K562 (cell line): Measurements from ENCODE around the gene GREB1. TPM values are rescaled to one million over a fixed set of nuclear protein-coding genes. Genes with fewer than 3 reads are reported as not detected.

ENCODE experiments used
- ATAC-seq: fragments of 200-7000 bp; cut with Tn5 transposase; 3 replicates; pipeline ENCODE4 v1.9.1; 2020; ENCODE audit warnings: moderate library complexity
- BruUV-seq: library from RNA; stranded (reverse); fragments of 400-500 nt; replicated peaks from 2 replicates; lab custom pipeline; 2021; lab: Mats Ljungman, UMichigan
- CTCF ChIA-PET: fragments of 300-600 bp; formaldehyde crosslinking; extraction: SDS; loops from one replicate; lab custom pipeline; 2021; ENCODE audit warnings: low intra/inter-chr PET ratio; lab: Yijun Ruan, JAX
- POLR2A ChIA-PET: fragments of 300-600, 350-650 bp; sonication (Branson Sonifier 250); formaldehyde crosslinking; extraction: SDS; loops from one replicate; lab custom pipeline; 2021; ENCODE audit warnings: antibody characterized with exemption, inconsistent platforms; lab: Yijun Ruan, JAX
- DNase-seq, 4 experiments: peaks; one replicate each; pipeline versions ENCODE4 v3.0.0 to v3.0.0-alpha.2; 2011 to 2018; ENCODE audit warnings: low spot score in 3 of 4, mixed read lengths in 3 of 4; ENCODE audit errors: extremely low read depth in 1 of 4
- FAIRE-seq: peaks from 2 replicates; lab custom pipeline; 2011; peaks lifted over from hg19 to GRCh38; lab: Jason Lieb, UNC
- H2AFZ ChIP-seq: 2 replicates; pipeline ENCODE4 v1.6.0; 2011; ENCODE audit warnings: low read depth, low read length, control low read depth, inconsistent platforms
- H3K27ac ChIP-seq: fragments of 200-600 bp; 3 replicates; pipeline ENCODE4 v1.8.0; 2011; ENCODE audit warnings: low read depth, mild to moderate bottlenecking, control low read depth, inconsistent platforms, low read length, moderate library complexity, mixed read lengths; ENCODE audit errors: extremely low read depth
- H3K27me3 ChIP-seq, 2 experiments: fragments of 300-600 bp in 1 of 2; 2 replicates in 1 of 2; 3 replicates in 1 of 2; pipeline versions ENCODE4 v1.6.0 to v1.8.0; 2011; ENCODE audit warnings: inconsistent platforms in 2 of 2, low read length in 2 of 2, mild to moderate bottlenecking in 1 of 2, mixed read lengths in 1 of 2, moderate library complexity in 1 of 2; ENCODE audit not compliant: control insufficient read depth in 2 of 2, insufficient read depth in 2 of 2
- H3K36me3 ChIP-seq: fragments of 300-600 bp; 3 replicates; pipeline ENCODE4 v1.8.0; 2011; ENCODE audit warnings: mild to moderate bottlenecking, low read length, inconsistent platforms; ENCODE audit not compliant: control insufficient read depth, insufficient read depth
- H3K4me1 ChIP-seq, 2 experiments: fragments of 200-600 bp in 1 of 2; replicated peaks in 1 of 2; 2 replicates in 1 of 2; 3 replicates in 1 of 2; pipeline versions ENCODE4 v1.5.1 to v1.8.0; 2011; ENCODE audit warnings: inconsistent platforms in 2 of 2, low read length in 2 of 2, mild to moderate bottlenecking in 1 of 2, mixed read lengths in 1 of 2, moderate library complexity in 1 of 2; ENCODE audit not compliant: control insufficient read depth in 2 of 2, insufficient read depth in 2 of 2
- H3K4me2 ChIP-seq: 2 replicates; pipeline ENCODE4 v1.6.1; 2011; ENCODE audit warnings: low read length, control low read depth, inconsistent platforms, mixed read lengths; ENCODE audit not compliant: insufficient read depth
- H3K4me3 ChIP-seq: fragments of 200-600 bp; sonication (generic), shearing (Covaris generic); 2 replicates; pipeline ENCODE4 v1.5.1; 2016; ENCODE audit warnings: control low read depth, inconsistent platforms
- H3K79me2 ChIP-seq: fragments of 200-600 bp; 3 replicates; pipeline ENCODE4 v1.8.0; 2011; ENCODE audit warnings: low read length, inconsistent platforms; ENCODE audit not compliant: control insufficient read depth, insufficient read depth
- H3K9ac ChIP-seq, 2 experiments: 2 replicates each; pipeline versions ENCODE4 v1.6.0 to v1.6.1; 2011; ENCODE audit warnings: low read depth in 2 of 2, low read length in 2 of 2, control low read depth in 1 of 2, inconsistent platforms in 1 of 2, mild to moderate bottlenecking in 1 of 2, mixed read lengths in 1 of 2; ENCODE audit not compliant: insufficient read depth in 1 of 2
- H3K9me1 ChIP-seq: one replicate; pipeline ENCODE4 v1.6.0; 2011; ENCODE audit warnings: inconsistent platforms, mild to moderate bottlenecking, low read length, moderate library complexity; ENCODE audit not compliant: control insufficient read depth, insufficient read depth
- H3K9me3 ChIP-seq: replicated peaks from 2 replicates; pipeline ENCODE4 v1.5.1; 2011; ENCODE audit warnings: low read depth, low read length, inconsistent platforms; ENCODE audit not compliant: control insufficient read depth, insufficient read depth
- H4K20me1 ChIP-seq: replicated peaks from 2 replicates; pipeline ENCODE4 v1.6.1; 2011; ENCODE audit warnings: low read length, inconsistent platforms, mixed read lengths; ENCODE audit not compliant: control insufficient read depth, insufficient read depth
- CHD7 ChIP-seq: fragments of 200-600 bp; sonication (generic); IDR thresholded peaks from one replicate; pipeline ENCODE4 v1.6.1; 2012; ENCODE audit warnings: mild to moderate bottlenecking, low read depth, low read length, inconsistent platforms
- E2F1 ChIP-seq: sonication (generic); formaldehyde crosslinking; IDR thresholded peaks from 2 replicates; pipeline ENCODE4 v1.8.1; 2023; ENCODE audit warnings: mild to moderate bottlenecking, missing genetic modification reagents, moderate library complexity
- EZH2 ChIP-seq: IDR thresholded peaks from 2 replicates; pipeline ENCODE4 v1.6.1; 2012; ENCODE audit warnings: low read depth, mild to moderate bottlenecking, inconsistent platforms, low read length, borderline replicate concordance
- MXI1 ChIP-seq: IDR thresholded peaks from 2 replicates; pipeline ENCODE4 v1.6.1; 2011; ENCODE audit warnings: low read depth, mild to moderate bottlenecking, improper control_type of control experiment, low read length
- NR3C1 ChIP-seq: sonication (generic); formaldehyde crosslinking; IDR thresholded peaks from 2 replicates; pipeline ENCODE4 v1.8.1; 2022; ENCODE audit warnings: missing genetic modification reagents
- RBM25 ChIP-seq: fragments of 200-400 bp; formaldehyde crosslinking; IDR thresholded peaks from 2 replicates; pipeline ENCODE4 v1.6.1; 2018; ENCODE audit warnings: low read length, low read depth, moderate library complexity; ENCODE audit not compliant: severe bottlenecking
- SAFB2 ChIP-seq: fragments of 200-400 bp; formaldehyde crosslinking; IDR thresholded peaks from 2 replicates; pipeline ENCODE4 v1.6.1; 2018; ENCODE audit warnings: borderline replicate concordance, low read length, low read depth, moderate library complexity; ENCODE audit not compliant: severe bottlenecking
- SIRT6 ChIP-seq: IDR thresholded peaks from one replicate; pipeline ENCODE4 v1.6.1; 2012; ENCODE audit warnings: low read depth, mild to moderate bottlenecking, control low read depth, inconsistent platforms, low read length, moderate library complexity
- THRAP3 ChIP-seq: fragments of 450-650 bp; IDR thresholded peaks from 2 replicates; pipeline ENCODE4 v1.6.1; 2016; ENCODE audit warnings: mild to moderate bottlenecking, inconsistent platforms, borderline replicate concordance
- ZBED1 ChIP-seq: IDR thresholded peaks from 2 replicates; pipeline ENCODE4 v1.6.1; 2014
- ZC3H8 ChIP-seq: fragments of 450-650 bp; IDR thresholded peaks from 2 replicates; pipeline ENCODE4 v1.6.1; 2017
- ZNF316 ChIP-seq: fragments of 450-650 bp; IDR thresholded peaks from 2 replicates; pipeline ENCODE4 v1.6.1; 2016
- WGBS: fragments of 100-300 bp; shearing (Covaris generic); methylation state at CpG from one replicate; pipeline ENCODE4 v1.1.6; 2016; ENCODE audit warnings: low coverage, mixed read lengths; ENCODE audit not compliant: insufficient coverage; ENCODE audit errors: missing lambda C conversion rate; 5-methylcytosine and 5-hydroxymethylcytosine counted together
- in situ Hi-C: fragments of 300-500 bp; cut with MboI; formaldehyde crosslinking; loops from 4 replicates; pipeline ENCODE4 v1.15.0; 2018; ENCODE audit warnings: inconsistent platforms, mixed read lengths
- intact Hi-C: fragments of 100-400 bp; cut with micrococcal nuclease; formaldehyde crosslinking; loops from 2 replicates; pipeline ENCODE4 v1.14.2; 2022
- polyA plus RNA-seq, 8 experiments: library from polyadenylated mRNA; depleted of rRNA in 4 of 8; stranded (reverse) in 5 of 8; unstranded in 3 of 8; fragments of >200 nt; fragmentation: Nextera tagmentation in 2 of 8; fragmentation: Illumina TruSeq in 1 of 8; extraction: Ambion mirVana in 2 of 8; extraction: Trizol in 1 of 8; gene quantifications; 2 replicates each; pipeline versions ENCODE4 v1.2.1 to v1.2.3, GENCODE V29; 2011 to 2014; ENCODE audit warnings: inconsistent platforms in 1 of 8, missing spikeins in 1 of 8
- total RNA-seq, 7 experiments: library from RNA; depleted of rRNA in 6 of 7; stranded (reverse); fragments of >200 nt in 6 of 7; fragmentation: Illumina TruSeq in 2 of 7; extraction: Trizol in 2 of 7; gene quantifications; 2 replicates each; pipeline versions ENCODE4 v1.2.1 to v1.2.3, GENCODE V29; 2011 to 2021; ENCODE audit warnings: low replicate concordance in 1 of 7

Gene GREB1
- total and polyA plus RNA-seq, 9 of the 15 experiments (the other 6 are each of a cell fraction or from before 2014, with no cell fraction given), result 0.04 to 0.86 (median 0.10) TPM; not detected in 1

GRCh38 chr2:11492720-11493119 is 41.1 kb upstream of the GREB1 start:
- Histone ChIP-seq H3K4me1 (no peaks in the 10 kb centered on the region), H3K4me2 (no peak overlapping the region), H3K79me2 (no peaks in the 10 kb centered on the region), H3K9ac (no peak overlapping the region), H3K27me3 (peaks cover 19 to 39% of the 10 kb centered on the region in 2 experiments), H3K36me3 (no peaks in the 10 kb centered on the region), H3K27ac (no peak overlapping the region), H4K20me1 (no peaks in the 10 kb centered on the region; the same call in 1 of the 2 replicates), H3K9me1 (no peaks in the 10 kb centered on the region), H2AFZ (no peak overlapping the region), H3K9me3 (no peaks in the 10 kb centered on the region), H3K4me3 (no peak overlapping the region)
- 0% methylated on average over 1 of the region's 1 CpG for WGBS
- intact Hi-C loops, result no loop called here
- no peak for FAIRE-seq
- BruUV-seq, result no TSS peak
- CTCF ChIA-PET, result no interaction called here
- ATAC-seq, result no peak
- POLR2A ChIA-PET, result interaction anchor here (1.1 to 1.5 kb wide), 2 partner anchors 8 to 29 kb away, joined by 3 to 4 read pairs; no protein-coding TSS in a partner anchor
- DNase-seq, result no peak
- in situ Hi-C loops, result loop anchor here (25.0 kb wide), 1 partner anchor 295 kb away; no protein-coding TSS in a partner anchor
- TF ChIP-seq ZC3H8, result no peak
- no peak for TF ChIP-seq ZBED1
- TF ChIP-seq NR3C1, result no peak
- TF ChIP-seq SAFB2, result no peak
- TF ChIP-seq THRAP3, result no peak
- no peak for TF ChIP-seq SIRT6
- TF ChIP-seq RBM25, result no peak
- no peak for TF ChIP-seq CHD7
- TF ChIP-seq EZH2, result no peak
- TF ChIP-seq E2F1 (CRISPR knock-in tag), result no peak
- no peak for TF ChIP-seq ZNF316
- TF ChIP-seq MXI1, result no peak
